Measurements from ENCODE around the gene EEPD1.
"Not testable (repeated sequence)": the region's sequence is repeated elsewhere in the genome, so short reads cannot be mapped to it uniquely, and the experiment has no call there.

EEPD1 gene

GRCh38 chr7:36152756-36153570 is at the start of gene EEPD1:
Gene EEPD1, plus strand, starts transcription at chr7:36153254. Its CDS starts 1,071 bp downstream, at chr7:36154325.
- peak; percentile 97 for DNase-seq

DNA sequence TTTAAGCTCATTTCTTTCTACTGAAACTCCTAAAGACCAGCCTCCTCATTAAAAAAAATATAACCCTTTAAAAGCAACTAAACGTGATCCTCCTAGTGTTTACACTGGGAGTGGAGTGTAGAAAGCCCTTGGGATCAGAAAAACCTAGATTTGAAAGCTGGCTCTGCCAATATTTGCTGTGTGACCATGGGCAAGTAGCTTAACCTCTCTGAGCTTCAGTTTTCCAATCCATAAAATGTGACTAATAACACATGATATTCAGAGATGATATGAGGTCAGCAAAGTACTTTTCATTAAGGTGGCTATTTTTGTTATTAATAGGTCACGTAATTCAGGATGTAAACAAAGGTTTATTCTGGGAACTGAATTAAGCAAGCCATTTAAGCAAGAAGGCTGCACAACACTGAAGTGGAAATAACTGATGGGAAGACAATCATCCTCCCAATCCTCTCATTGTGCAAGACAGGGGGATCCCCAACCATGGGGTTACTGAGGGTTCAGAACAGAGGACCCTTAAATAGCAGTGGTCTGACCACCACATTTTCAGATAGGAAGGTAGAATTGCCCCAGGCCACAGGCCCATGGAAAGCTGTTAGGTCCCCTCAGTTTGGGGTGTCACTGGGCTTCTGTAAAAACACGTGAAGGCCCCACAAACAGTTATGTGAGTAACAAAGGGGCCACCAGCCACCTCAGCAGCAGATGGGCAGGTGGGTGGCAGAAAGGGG is 49.1 kb upstream of the EEPD1 start:
- no peak for DNase-seq

DNA sequence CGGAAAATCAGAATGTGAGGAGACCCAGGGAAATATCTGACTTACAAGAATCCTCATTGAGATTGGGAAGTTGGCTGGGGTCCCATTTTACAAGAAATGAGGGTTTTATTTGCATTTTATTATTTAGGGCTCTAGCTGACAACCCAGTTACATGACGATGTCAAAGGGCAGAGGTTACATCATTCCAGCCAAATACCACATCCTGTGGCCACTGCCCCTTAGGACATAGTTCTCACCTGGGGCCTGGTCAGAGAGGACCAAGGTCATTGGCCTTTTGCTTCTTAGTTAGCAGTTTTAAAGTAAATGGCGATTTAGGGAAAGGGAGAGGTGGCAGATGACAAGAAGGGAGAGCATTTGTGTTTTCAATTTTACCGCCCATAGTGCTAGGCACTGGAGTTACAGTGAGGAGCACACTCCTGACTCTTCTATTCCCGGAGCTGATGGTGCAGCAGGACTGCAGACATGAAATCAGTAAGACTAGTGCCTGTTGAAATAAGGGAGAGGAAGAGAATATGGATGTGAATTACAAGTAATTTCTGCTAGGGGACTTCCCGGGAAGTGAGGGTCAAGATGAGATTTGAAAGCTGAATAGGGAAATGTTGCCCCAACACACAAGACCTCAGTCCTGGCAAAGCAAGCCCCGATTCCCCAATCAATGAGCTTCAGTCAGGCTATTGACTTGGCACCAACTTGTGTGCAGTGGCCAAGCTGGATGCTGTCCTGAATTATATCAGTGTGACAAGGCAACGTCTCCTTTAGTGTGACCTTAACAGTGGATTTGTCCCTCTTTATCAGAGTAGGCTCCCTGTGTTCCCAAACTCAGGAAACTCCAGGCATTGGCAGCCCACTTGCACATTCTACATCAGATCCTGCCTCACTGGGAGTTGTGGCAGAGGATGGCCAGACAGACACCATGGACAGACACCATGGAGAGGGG is 45.8 kb upstream of the EEPD1 start:
- not testable (repeated sequence) for DNase-seq

DNA sequence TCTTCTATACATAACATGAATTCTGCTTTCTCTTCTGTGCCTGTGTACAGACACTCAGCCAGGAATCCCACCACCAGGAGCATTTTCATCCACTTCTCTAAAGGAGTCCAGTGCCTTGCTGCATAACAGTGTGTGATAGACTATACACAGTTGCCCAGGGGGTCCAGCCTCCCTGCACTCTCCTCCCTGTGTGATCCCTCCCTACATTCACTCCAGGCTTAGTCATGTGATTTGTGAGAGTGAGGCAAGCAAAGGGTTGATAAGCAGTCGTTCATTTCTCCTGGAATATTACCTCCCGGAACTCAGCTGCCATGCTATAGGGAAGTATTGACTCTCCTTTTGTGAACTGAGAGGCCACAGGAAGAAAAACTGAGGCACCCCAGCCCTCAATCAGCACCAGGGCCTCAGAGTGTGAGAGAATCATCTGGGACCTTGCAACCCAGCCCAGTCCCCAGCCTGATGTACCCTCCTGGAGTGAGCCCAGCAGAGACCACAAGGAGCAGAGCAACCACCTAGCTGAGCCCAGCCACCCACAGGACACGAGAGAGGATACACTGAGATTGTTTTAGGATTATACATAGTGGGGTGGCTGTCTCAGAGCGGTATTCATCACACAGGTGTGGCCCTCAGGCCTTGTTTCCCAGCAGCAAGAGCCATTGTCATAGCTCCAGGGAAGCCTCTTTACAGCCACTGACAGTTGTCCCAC is 45.0 kb upstream of the EEPD1 start:
- no peak for DNase-seq

DNA sequence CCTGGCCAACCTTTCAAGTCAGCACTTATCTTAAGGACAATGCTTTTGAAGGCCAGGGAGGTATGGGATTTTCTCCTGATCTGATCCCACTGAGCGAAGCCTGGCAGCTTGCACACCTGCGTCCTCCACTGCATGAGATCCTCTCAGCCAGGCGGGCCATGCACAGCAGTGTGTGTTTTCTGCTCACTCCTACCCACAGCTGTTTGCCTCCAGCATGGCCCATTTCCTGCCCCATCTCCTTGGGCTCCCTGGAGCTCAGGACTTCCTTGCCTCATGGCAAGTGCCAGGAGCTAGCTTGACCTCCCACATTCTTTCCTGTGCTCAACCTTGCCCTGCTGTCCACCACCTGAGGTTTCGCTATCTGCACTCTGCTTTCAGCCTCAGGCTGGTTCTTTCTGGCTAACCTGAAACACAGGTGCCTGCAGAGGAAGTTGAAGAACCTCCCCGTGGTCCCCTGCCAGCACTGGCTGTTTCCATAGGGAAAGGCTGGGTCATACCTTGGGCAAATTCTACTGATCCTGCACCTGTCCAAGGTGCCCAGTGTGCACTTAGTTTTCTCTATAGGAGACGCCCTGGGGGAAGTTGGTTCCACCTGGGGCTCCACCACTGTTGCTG is 43.9 kb upstream of the EEPD1 start:
- no peak for DNase-seq

DNA sequence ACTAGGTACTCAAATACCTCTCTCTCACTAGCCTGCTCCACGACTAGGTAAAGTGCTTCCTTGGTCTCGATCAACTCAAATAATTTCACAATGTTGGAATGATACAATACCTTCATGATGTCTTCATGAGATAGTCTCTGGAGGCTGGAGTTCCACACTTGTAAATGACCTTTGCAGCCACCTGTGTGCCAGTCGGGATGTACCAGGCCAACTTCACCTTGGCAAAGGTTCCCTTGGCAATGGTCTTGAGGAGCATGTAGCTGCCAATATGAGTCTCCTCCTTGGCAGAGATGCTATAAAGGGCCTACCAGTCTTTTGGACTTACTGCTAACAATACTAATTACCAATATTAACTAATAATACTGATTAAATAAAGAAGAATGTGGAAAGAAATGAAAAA is 42.5 kb upstream of the EEPD1 start:
- no peak for DNase-seq

GRCh38 chr7:36112969-36113368 is 40.1 kb upstream of the EEPD1 start:
- no peak for DNase-seq

GRCh38 chr7:36114355-36114754 is 38.7 kb upstream of the EEPD1 start:
- no peak for DNase-seq

DNA sequence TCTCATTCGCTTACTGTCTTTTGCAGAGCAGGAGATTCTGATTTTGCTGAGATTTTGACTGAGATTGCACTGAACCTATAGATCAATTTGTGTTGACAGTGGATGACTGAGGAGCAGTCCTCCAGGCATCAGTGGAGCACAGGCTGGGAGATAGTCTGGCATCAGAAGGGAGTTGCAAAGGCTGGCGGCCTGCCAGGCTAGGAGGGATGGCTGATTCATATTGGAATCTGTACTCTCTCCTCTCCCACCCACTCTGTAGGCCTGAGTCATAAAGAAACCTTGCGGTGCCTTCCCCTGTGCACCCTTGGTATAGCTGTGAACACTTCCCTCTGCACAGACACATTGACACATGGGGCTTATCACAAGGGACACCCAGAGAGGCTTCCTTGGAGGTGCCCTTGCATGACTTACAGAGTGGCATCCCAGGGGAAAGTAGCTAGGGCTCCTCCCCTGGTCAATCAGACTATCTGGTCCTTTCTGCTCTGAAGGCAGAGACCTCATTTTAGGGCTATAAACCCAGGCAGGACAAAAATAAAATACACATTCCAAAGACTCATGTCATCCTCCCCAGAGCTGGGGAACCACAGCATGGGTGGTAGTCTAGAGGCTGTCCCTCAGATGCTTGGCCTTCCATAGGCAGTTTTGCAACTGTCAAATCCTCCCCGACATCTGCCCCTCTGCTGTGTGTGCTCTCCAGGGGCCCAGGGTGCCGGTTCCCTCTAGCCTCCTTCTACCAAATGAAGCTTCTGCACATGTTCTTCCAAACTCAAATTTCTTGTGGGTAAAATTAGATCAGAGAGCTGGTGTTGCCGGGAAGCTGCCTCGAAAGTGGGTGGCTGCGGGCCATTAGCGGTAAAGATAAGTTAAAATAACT is 37.4 kb upstream of the EEPD1 start:
- DNase-seq = no peak

DNA sequence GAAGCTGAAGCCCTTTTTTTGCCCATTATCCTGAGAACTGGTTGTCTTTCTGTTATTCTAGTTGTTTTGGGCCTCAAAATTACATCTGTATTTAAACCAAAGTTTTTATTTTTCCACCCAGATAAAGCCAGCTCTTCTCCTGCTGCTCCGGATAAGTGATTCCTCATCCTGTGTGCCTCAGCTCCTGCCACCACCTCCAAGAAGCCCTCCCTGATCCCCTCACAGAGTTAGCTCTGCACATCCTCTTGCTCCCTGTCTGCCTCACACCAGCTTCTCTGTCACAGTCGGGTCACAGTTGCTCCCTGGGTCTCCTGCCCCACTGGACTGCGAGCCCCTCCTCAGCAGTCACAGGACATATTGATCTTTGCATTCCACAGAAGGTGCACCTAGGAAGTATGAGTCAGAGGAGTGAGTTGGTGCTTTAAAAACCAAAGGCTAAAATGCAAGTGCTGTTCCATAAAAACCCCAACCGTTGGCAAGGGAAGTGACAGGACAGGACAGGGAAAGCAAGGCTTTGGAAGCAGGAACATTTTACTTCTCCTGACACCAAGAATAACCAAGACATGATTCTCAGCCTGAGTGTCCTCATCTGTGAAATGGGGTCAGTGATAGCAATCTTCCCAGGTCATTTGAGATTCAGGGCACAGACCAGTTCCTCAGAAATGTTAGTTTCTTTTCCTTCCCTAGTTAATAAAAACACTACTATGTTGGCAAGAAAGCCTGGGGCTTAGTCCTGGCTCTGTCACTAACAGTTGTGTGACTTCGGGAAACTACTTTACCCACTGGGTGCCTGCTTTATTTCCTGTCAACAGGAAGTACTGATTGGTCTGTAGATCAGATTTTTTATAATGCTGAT is 36.5 kb upstream of the EEPD1 start:
- DNase-seq = no peak

GRCh38 chr7:36117203-36117840 is 35.7 kb upstream of the EEPD1 start:
- no peak for DNase-seq

- no peak for DNase-seq
These were observed 34.7 kb upstream of the EEPD1 start for GRCh38 chr7:36118344-36118743.

DNA sequence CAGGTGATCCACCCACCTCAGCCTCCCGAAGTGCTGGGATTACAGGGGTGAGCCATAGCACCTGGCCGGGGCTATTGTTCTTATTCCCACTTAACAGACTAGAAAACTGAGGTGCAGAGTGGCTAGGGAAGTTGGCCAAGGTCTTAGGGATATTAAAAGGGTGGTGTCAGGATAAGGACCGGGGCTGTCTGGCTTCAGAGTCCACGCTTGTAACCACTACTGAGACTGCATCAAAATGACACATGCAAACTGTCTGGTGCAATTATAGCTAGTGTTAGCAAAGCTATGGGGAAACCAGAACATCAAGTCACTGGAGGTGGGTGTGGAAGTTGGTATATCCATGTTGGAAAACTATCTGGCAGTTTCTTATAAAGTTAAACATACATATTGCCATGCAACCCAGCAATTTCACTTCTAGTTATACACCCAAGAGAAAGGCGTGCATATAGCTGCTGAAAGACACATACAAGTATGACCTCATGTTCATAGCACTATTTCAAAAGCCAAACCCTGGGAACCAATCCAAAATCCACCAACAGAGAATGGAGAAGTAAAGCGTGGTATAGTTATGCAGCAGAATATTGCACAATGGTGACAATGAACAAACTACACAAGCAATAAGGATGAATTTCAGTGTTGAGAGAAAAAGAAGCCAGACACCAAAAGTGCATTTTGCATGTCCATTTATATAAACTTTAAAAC is 33.9 kb upstream of the EEPD1 start:
- no peak for DNase-seq

- peak; percentile 29 for DNase-seq
These were observed 32.9 kb upstream of the EEPD1 start for GRCh38 chr7:36119983-36120646.

- not testable (repeated sequence) for DNase-seq
These were observed 27.4 kb upstream of the EEPD1 start for GRCh38 chr7:36125630-36126029.

- no peak for DNase-seq
These were observed 25.8 kb upstream of the EEPD1 start for GRCh38 chr7:36127075-36127740.

DNA sequence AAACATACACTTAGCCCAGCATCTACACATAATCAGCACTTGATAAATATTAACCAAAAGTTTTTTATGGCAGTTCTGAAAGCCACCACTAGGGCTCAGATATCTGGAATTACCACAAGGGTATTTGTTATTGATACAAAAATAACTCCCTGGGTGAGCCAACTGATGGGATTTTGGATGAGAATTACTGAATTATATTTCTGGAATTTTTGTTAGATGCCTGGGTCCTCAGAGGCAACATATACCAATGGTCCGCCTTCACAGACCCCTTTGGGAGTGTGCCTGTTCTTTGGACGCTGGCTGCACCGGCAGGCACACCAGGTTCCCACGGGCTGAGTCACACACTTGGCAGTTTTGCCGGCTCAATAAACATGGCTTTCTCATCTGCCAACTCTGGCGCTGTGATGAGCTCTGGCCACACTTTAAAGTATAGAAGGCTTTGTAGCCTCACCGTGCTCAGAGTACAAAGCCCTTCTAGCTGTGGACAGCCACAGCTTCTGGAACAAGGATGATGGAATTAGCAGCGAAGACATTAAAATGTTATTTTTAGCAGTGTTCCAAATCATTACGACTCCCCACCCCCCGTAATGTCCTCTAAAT is 24.5 kb upstream of the EEPD1 start:
- no peak for DNase-seq

Data from NCI-H526 treated with DMSO at 0.1 percent for 48 hours (cell line).